DMS79 treated with DMSO at 0.1 percent for 48 hours (cell line): ENCODE results near the gene KNG1.

ENCODE experiments used
- DNase-seq: peaks from one replicate; lab custom pipeline; 2025; lab: John Stamatoyannopoulos, UW

Gene KNG1

DNA sequence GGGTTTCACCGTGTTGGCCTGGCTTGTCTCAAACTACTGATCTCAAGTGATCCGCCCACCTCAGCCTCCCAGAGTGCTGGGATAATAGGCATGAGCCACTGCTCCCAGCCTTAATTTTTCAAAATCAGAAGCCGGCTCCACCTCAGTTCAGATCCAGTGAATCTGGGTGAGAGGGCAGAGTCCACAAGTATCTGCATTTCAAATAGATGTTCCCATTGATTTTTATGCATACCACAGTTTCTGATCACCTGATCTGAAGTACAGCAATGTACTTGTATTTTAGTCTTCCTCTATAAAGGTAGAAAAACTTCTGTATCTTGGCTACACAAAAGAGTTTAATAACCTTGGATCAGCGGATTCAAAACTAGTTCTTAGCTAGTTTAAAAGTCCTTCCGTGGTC is 62.0 kb downstream of the KNG1 start:
- DNase-seq: no peak

DNA sequence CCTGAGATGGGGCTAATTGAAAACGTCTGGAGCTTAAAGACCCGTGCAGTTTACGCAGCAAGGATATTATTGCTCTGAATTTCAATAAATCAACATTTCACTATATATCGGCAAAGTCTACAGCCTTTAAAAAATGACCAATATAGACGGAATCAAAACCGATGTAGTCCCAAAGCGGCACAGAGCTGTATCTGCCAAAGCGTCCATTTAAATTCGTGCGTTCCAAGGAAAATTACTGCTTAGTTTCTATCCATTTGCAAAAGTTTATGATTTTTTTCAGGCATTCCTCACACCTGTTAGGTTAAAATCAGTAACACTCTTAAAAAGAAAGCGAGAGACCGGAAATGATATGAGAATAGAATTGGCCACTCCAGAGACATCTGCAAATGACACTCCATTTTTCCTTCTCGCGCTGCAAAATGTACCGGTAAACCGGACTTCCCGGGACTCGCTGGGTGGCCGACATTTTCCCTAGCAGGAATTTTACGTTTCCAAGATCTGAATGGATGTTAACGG is 65.4 kb downstream of the KNG1 start:
- DNase-seq: peak; percentile 84

DNA sequence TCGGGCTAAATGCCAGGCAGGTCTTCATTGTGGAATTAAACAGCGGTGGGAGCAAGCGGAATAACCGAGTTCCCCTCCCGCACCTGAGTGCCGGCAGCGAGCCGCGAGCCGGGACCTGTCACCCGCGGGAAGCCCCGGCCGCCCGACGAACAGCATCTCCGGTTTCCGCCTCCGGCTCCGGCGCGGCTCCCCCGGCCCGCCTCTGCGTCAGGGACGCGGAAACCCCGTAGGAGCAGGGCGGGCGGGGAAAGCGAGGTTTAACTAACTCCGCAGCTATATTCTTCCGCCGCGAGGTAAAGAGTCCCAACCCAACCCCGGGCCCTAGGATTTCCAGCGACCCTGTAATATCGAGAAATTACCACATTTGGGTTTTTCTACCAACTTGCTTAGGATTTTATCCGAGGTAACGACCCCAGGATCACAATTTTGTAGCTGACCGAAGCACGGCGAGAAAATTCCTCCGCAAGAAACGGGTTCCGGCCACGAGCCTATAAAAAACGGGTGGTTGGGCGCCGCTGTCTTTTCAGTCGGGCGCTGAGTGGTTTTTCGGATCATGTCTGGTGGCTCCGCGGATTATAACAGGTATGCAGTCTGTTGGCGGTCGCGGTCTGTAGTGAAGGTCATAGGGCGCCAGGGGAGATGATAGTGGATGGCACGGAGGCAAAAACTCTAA is 66.0 kb downstream of the KNG1 start, which contains the start of gene EIF4A2:
TSS of gene EIF4A2 (plus strand) at position 520 of the 673 bp plus-strand sequence. CDS start at position 554, 34 bp downstream.
- peak; percentile 87 for DNase-seq

DNA sequence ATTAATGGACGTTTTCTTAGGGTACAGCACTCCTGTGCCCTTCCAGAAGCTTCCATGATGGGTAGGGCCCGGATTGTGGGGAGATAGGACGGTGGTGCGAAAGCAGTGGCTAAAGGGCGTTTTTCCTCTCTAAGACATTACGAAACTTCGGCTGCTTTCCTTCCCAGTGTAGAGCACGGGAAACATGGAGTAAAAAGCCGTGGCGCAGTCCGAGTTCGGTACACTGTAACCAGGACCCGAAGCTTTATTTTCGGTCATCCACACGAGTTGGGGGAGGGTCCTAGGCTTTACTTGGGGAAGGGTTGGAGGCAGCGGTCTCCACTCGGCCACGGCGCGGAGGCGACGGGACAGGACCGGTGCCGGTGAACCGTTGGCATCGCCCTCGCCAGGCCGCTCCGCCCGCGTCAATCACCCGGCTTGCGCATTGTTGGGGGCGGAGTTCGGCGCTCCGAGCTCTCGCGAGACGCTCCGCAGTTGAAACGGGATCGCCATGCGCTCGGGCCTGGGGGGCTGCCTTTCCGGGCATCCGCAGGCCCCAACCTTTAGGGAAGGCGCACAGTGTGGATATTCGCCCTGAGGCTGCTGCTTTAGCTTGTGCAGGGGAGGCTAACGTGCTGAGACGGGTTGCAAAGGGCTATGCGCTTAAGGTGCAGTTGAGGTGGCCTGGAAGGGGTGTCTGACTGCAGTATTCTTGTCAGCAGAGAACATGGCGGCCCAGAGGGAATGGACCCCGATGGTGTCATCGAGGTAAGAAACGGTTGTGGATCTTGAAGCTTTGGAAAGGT is 66.8 kb downstream of the KNG1 start:
- DNase-seq: peak; percentile 22

DNA sequence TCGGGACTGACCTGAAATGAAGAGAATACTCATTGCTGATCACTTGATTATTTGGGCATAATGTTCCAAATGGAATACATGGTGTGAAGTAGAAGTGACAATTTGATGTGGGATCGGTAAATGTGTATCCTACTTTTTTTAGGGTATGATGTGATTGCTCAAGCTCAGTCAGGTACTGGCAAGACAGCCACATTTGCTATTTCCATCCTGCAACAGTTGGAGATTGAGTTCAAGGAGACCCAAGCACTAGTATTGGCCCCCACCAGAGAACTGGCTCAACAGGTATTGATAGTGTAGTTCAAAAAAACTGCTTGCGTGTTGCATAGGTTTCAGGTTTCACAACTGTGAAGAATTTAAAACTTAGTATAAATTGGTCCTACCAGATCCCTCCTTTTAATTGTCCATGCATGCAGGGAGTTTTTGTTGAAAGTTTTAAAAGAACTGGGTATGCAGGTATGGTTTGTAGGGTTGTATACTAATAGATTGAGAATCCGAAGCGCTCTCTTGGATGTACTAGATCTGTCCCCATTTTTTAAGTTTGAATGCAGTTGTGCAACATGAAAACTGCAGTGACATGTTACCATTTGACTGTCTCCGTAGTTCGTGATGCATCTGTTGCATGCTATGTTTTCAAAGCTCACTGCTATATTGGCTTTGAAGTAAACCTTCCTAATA is 67.8 kb downstream of the KNG1 start:
- DNase-seq: no peak

DNA sequence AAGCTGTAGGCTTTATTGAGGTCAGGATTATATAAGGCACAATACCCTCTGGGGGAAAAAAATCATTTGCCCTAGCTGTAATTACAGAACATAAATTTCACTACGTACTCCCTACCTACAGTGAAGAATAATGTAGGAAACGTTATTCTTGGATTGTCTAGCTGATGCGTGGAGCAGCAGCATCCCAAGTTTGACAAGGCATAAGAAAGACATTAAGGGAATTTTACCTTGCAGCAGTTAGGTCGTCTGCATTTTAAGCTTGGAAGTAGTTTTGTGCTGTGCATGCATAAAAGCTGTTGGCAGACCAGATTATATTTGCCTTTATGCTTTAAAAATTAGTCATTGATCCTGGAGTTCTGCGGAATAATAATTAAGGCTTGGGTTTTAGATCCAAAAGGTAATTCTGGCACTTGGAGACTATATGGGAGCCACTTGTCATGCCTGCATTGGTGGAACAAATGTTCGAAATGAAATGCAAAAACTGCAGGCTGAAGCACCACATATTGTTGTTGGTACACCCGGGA is 68.4 kb downstream of the KNG1 start:
- no peak for DNase-seq

DNA sequence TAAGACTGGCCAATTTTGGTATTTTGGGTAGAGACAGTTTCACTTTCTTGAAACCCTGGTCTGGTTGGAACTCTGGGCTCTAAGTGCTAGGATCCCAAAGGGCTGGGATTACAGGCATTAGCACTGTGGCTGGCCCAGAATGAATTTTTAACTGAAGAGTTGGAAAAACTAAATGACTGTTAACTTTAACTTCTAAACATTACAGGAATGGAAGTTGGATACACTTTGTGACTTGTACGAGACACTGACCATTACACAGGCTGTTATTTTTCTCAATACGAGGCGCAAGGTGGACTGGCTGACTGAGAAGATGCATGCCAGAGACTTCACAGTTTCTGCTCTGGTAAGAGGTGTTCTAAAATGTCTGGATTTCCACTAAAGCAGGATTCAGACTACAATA is 69.8 kb downstream of the KNG1 start:
- no peak for DNase-seq

DNA sequence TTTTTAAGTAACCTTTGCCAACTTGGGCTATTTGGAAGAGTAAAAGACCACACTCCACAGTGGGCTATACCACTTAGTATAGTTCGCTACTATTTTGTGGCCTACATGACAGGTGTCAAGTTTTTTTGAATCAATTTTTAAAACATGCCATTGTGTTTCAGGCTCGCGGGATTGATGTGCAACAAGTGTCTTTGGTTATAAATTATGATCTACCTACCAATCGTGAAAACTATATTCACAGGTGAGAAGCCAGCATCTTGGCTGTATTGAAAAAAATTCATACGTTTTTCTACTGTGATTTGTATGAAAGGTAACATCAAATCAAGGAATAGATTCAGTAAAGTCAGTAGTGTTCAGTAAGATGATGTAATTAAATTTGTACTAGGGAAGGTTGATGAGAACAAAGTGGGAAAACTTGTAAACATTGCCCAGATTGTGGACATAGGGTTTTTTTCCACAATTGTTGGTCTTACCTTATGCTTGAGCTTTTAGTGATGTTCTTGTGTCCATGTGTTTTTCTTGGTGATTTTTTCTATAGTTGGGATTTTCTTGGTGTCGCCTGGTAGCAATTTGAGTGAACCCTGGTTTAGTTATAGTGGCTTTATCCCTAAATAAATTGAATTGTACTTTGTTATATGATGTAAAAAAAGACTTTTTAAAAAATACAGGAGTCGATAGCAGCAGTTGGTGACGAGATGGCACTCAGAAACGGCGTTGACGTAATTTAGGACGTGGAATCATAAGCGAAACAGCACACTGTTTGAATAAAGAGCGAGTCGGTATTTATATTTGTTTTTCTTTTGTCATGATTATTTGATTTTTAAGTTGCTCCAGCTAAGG is 70.7 kb downstream of the KNG1 start:
- DNase-seq: no peak

DNA sequence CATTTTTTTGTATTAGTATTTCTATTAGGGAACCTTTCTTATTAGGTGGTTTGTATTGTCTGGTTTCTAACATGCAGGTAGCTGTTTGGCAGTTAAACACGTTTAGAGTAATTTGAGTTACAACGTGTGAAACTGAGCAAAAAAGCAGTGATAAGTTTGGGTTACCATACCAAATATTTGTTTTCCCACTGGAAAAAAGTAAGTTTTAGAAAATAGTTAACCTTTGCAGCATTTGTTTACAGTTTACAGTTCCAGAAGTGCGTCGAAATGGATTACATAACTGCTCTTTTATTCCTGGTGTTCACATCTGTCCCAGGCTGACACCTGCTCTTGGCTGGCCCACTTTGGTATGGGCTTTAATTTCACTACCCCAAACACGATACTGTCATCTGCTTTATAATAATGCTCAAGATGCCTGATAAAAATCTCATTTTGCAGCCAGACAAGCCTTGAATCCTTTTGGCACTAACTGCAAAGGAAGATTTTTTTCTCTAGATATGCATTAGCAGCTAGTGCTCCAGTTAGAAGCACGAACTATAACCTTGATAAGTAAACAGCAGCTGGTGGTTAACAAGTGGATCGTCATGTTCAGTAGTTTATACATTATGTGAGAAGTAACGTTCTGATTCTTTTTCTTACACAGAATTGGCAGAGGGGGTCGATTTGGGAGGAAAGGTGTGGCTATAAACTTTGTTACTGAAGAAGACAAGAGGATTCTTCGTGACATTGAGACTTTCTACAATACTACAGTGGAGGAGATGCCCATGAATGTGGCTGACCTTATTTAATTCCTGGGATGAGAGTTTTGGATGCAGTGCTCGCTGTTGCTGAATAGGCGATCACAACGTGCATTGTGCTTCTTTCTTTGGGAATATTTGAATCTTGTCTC is 71.6 kb downstream of the KNG1 start:
- no peak for DNase-seq

DNA sequence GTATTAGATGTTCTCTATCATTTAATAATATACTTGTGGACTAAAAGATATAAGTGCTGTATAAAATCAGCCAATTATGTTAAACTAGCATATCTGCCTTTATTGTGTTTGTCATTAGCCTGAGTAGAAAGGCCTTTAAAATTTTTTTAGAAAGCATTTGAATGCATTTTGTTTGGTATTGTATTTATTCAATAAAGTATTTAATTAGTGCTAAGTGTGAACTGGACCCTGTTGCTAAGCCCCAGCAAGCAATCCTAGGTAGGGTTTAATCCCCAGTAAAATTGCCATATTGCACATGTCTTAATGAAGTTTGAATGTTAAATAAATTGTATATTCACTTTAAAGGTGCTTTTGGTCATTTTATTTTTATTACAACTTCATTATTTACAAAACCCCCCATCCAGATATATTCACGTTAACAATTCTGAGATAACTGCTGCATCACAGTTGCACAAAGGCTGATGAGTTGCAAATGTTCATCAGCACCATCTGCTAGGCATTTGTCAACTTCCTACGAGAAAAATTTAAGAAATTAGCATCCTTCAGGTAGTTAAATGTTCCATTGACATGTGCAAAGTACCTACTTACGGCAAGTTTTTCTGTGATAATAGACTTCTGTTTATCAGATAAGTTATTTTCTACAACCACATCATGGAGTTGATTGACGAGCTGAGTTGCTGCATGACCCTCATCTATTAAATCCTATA is 72.5 kb downstream of the KNG1 start:
- no peak for DNase-seq

DNA sequence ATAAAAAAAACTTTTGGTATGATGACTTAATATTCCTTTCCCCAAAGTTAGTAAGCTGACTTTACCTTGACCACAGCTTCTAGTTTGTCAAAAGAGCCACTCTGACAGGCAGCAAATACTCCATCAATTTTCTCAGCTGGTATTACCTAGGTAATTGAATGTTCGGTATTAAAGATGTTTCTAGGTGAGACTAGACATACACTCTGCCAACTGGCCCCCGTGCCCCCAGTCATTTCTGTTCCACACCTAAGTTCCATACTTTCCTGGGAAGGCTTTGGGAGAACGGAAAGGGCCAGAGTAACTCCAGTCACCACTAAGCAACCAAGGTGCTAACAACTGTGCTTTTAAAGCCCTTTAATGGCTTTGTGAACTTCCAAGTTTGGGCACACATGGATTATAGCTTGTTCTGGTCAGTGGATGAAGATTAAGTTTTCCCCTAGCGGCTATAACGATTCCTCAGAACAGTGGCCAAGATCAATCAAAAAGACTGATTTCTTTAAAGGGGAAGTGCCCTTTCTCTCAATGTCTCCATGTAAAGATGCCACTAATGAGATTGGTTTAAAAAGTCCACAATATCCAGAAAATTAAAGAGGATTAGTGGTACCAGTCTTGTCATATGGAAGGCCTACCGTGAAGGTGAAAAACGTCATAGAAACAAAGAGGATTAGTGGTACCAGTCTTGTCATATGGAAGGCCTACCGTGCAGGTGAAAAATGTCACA is 73.3 kb downstream of the KNG1 start:
- no peak for DNase-seq
